K562 (cell line): ENCODE results near the gene AWAT1. TPM values are rescaled to one million over a fixed set of nuclear protein-coding genes. Genes with fewer than 3 reads are reported as not detected.

Source experiments
- ATAC-seq: fragments of 200-7000 bp; cut with Tn5 transposase; 3 replicates; pipeline ENCODE4 v1.9.1; 2020; ENCODE audit warnings: moderate library complexity
- BruUV-seq: library from RNA; stranded (reverse); fragments of 400-500 nt; replicated peaks from 2 replicates; lab custom pipeline; 2021; lab: Mats Ljungman, UMichigan
- CTCF ChIA-PET: fragments of 300-600 bp; formaldehyde crosslinking; extraction: SDS; loops from one replicate; lab custom pipeline; 2021; ENCODE audit warnings: low intra/inter-chr PET ratio; lab: Yijun Ruan, JAX
- POLR2A ChIA-PET: fragments of 300-600, 350-650 bp; sonication (Branson Sonifier 250); formaldehyde crosslinking; extraction: SDS; loops from one replicate; lab custom pipeline; 2021; ENCODE audit warnings: antibody characterized with exemption, inconsistent platforms; lab: Yijun Ruan, JAX
- DNase-seq, 4 experiments: peaks; one replicate each; pipeline versions ENCODE4 v3.0.0 to v3.0.0-alpha.2; 2011 to 2018; ENCODE audit warnings: low spot score in 3 of 4, mixed read lengths in 3 of 4; ENCODE audit errors: extremely low read depth in 1 of 4
- FAIRE-seq: peaks from 2 replicates; lab custom pipeline; 2011; peaks lifted over from hg19 to GRCh38; lab: Jason Lieb, UNC
- H2AFZ ChIP-seq: 2 replicates; pipeline ENCODE4 v1.6.0; 2011; ENCODE audit warnings: low read depth, low read length, control low read depth, inconsistent platforms
- H3K27ac ChIP-seq: fragments of 200-600 bp; 3 replicates; pipeline ENCODE4 v1.8.0; 2011; ENCODE audit warnings: low read depth, mild to moderate bottlenecking, control low read depth, inconsistent platforms, low read length, moderate library complexity, mixed read lengths; ENCODE audit errors: extremely low read depth
- H3K27me3 ChIP-seq, 2 experiments: fragments of 300-600 bp in 1 of 2; 2 replicates in 1 of 2; 3 replicates in 1 of 2; pipeline versions ENCODE4 v1.6.0 to v1.8.0; 2011; ENCODE audit warnings: inconsistent platforms in 2 of 2, low read length in 2 of 2, mild to moderate bottlenecking in 1 of 2, mixed read lengths in 1 of 2, moderate library complexity in 1 of 2; ENCODE audit not compliant: control insufficient read depth in 2 of 2, insufficient read depth in 2 of 2
- H3K36me3 ChIP-seq: fragments of 300-600 bp; 3 replicates; pipeline ENCODE4 v1.8.0; 2011; ENCODE audit warnings: mild to moderate bottlenecking, low read length, inconsistent platforms; ENCODE audit not compliant: control insufficient read depth, insufficient read depth
- H3K4me1 ChIP-seq, 2 experiments: fragments of 200-600 bp in 1 of 2; replicated peaks in 1 of 2; 2 replicates in 1 of 2; 3 replicates in 1 of 2; pipeline versions ENCODE4 v1.5.1 to v1.8.0; 2011; ENCODE audit warnings: inconsistent platforms in 2 of 2, low read length in 2 of 2, mild to moderate bottlenecking in 1 of 2, mixed read lengths in 1 of 2, moderate library complexity in 1 of 2; ENCODE audit not compliant: control insufficient read depth in 2 of 2, insufficient read depth in 2 of 2
- H3K4me2 ChIP-seq: 2 replicates; pipeline ENCODE4 v1.6.1; 2011; ENCODE audit warnings: low read length, control low read depth, inconsistent platforms, mixed read lengths; ENCODE audit not compliant: insufficient read depth
- H3K4me3 ChIP-seq: fragments of 200-600 bp; sonication (generic), shearing (Covaris generic); 2 replicates; pipeline ENCODE4 v1.5.1; 2016; ENCODE audit warnings: control low read depth, inconsistent platforms
- H3K79me2 ChIP-seq: fragments of 200-600 bp; 3 replicates; pipeline ENCODE4 v1.8.0; 2011; ENCODE audit warnings: low read length, inconsistent platforms; ENCODE audit not compliant: control insufficient read depth, insufficient read depth
- H3K9ac ChIP-seq, 2 experiments: 2 replicates each; pipeline versions ENCODE4 v1.6.0 to v1.6.1; 2011; ENCODE audit warnings: low read depth in 2 of 2, low read length in 2 of 2, control low read depth in 1 of 2, inconsistent platforms in 1 of 2, mild to moderate bottlenecking in 1 of 2, mixed read lengths in 1 of 2; ENCODE audit not compliant: insufficient read depth in 1 of 2
- H3K9me1 ChIP-seq: one replicate; pipeline ENCODE4 v1.6.0; 2011; ENCODE audit warnings: inconsistent platforms, mild to moderate bottlenecking, low read length, moderate library complexity; ENCODE audit not compliant: control insufficient read depth, insufficient read depth
- H3K9me3 ChIP-seq: replicated peaks from 2 replicates; pipeline ENCODE4 v1.5.1; 2011; ENCODE audit warnings: low read depth, low read length, inconsistent platforms; ENCODE audit not compliant: control insufficient read depth, insufficient read depth
- H4K20me1 ChIP-seq: replicated peaks from 2 replicates; pipeline ENCODE4 v1.6.1; 2011; ENCODE audit warnings: low read length, inconsistent platforms, mixed read lengths; ENCODE audit not compliant: control insufficient read depth, insufficient read depth
- BCOR ChIP-seq: fragments of 450-650 bp; IDR thresholded peaks from 2 replicates; pipeline ENCODE4 v1.6.1; 2016
- DACH1 ChIP-seq: fragments of 450-650 bp; IDR thresholded peaks from 2 replicates; pipeline ENCODE4 v1.6.1; 2018; ENCODE audit not compliant: partially characterized antibody
- FOXK1 ChIP-seq: sonication (generic); formaldehyde crosslinking; IDR thresholded peaks from 2 replicates; pipeline ENCODE4 v1.8.0; 2022; ENCODE audit warnings: missing genetic modification reagents, mild to moderate bottlenecking, borderline replicate concordance
- HSF4 ChIP-seq: fragments of 250-450 bp; sonication (Bioruptor Pico); IDR thresholded peaks from 2 replicates; pipeline ENCODE4 v2.1.2; 2022; ENCODE audit warnings: mild to moderate bottlenecking, moderate library complexity, borderline replicate concordance
- MECOM ChIP-seq: fragments of 250-450 bp; sonication (Bioruptor Pico); IDR thresholded peaks from 2 replicates; pipeline ENCODE4 v1.8.0; 2022; ENCODE audit warnings: inconsistent platforms
- PHF21A ChIP-seq: fragments of 450-650 bp; IDR thresholded peaks from 2 replicates; pipeline ENCODE4 v1.6.1; 2017; ENCODE audit warnings: low read depth, borderline replicate concordance
- PREB ChIP-seq: sonication (generic); formaldehyde crosslinking; IDR thresholded peaks from 2 replicates; pipeline ENCODE4 v1.8.1; 2023; ENCODE audit warnings: mild to moderate bottlenecking, missing genetic modification reagents
- REST ChIP-seq, 2 experiments: fragments of 450-650 bp; formaldehyde crosslinking in 1 of 2; IDR thresholded peaks; 2 replicates each; pipeline versions ENCODE4 v1.4.0 to v1.6.1; 2014 to 2020; ENCODE audit warnings: mild to moderate bottlenecking in 2 of 2, borderline replicate concordance in 1 of 2, low read depth in 1 of 2
- SMARCA5 ChIP-seq: fragments of 450-650 bp; IDR thresholded peaks from 2 replicates; pipeline ENCODE4 v1.6.1; 2016
- SNIP1 ChIP-seq: fragments of 450-650 bp; IDR thresholded peaks from 2 replicates; pipeline ENCODE4 v1.7.1; 2017; ENCODE audit warnings: low read depth, mild to moderate bottlenecking
- SOX6 ChIP-seq: fragments of 450-650 bp; IDR thresholded peaks from 2 replicates; pipeline ENCODE4 v1.6.1; 2014; ENCODE audit warnings: mild to moderate bottlenecking
- TAF1 ChIP-seq: IDR thresholded peaks from 2 replicates; pipeline ENCODE4 v1.6.1; 2011; ENCODE audit warnings: mild to moderate bottlenecking, low read length, moderate library complexity; ENCODE audit not compliant: insufficient read depth, control insufficient read depth, severe bottlenecking; ENCODE audit errors: extremely low read depth
- ZFPM2 ChIP-seq: fragments of 250-450 bp; sonication (Bioruptor Pico); IDR thresholded peaks from 2 replicates; pipeline ENCODE4 v1.5.1; 2022; ENCODE audit warnings: mild to moderate bottlenecking
- ZNF232 ChIP-seq: sonication (generic); formaldehyde crosslinking; IDR thresholded peaks from 2 replicates; pipeline ENCODE4 v1.8.0; 2022; ENCODE audit warnings: mild to moderate bottlenecking, missing genetic modification reagents
- WGBS: fragments of 100-300 bp; shearing (Covaris generic); methylation state at CpG from one replicate; pipeline ENCODE4 v1.1.6; 2016; ENCODE audit warnings: low coverage, mixed read lengths; ENCODE audit not compliant: insufficient coverage; ENCODE audit errors: missing lambda C conversion rate; 5-methylcytosine and 5-hydroxymethylcytosine counted together
- in situ Hi-C: fragments of 300-500 bp; cut with MboI; formaldehyde crosslinking; loops from 4 replicates; pipeline ENCODE4 v1.15.0; 2018; ENCODE audit warnings: inconsistent platforms, mixed read lengths
- intact Hi-C: fragments of 100-400 bp; cut with micrococcal nuclease; formaldehyde crosslinking; loops from 2 replicates; pipeline ENCODE4 v1.14.2; 2022
- polyA plus RNA-seq, 8 experiments: library from polyadenylated mRNA; depleted of rRNA in 4 of 8; stranded (reverse) in 5 of 8; unstranded in 3 of 8; fragments of >200 nt; fragmentation: Nextera tagmentation in 2 of 8; fragmentation: Illumina TruSeq in 1 of 8; extraction: Ambion mirVana in 2 of 8; extraction: Trizol in 1 of 8; gene quantifications; 2 replicates each; pipeline versions ENCODE4 v1.2.1 to v1.2.3, GENCODE V29; 2011 to 2014; ENCODE audit warnings: inconsistent platforms in 1 of 8, missing spikeins in 1 of 8
- total RNA-seq, 7 experiments: library from RNA; depleted of rRNA in 6 of 7; stranded (reverse); fragments of >200 nt in 6 of 7; fragmentation: Illumina TruSeq in 2 of 7; extraction: Trizol in 2 of 7; gene quantifications; 2 replicates each; pipeline versions ENCODE4 v1.2.1 to v1.2.3, GENCODE V29; 2011 to 2021; ENCODE audit warnings: low replicate concordance in 1 of 7

AWAT1 gene
- total and polyA plus RNA-seq, 9 of the 15 experiments (the other 6 are each of a cell fraction or from before 2014, with no cell fraction given), result not detected

- POLR2A ChIA-PET, result no interaction called here
- peaks cover 4 to 24% of the 10 kb centered on the region in 2 experiments; a peak in 4 of 5 replicates for H3K27me3 ChIP-seq
- no peak overlapping the region for H3K27ac ChIP-seq
- no peak for FAIRE-seq
- intact Hi-C loops, result no loop called here
- no TSS peak for BruUV-seq
- H4K20me1 ChIP-seq, result no peaks in the 10 kb centered on the region; the same call in none of the 2 replicates
- CTCF ChIA-PET, result no interaction called here
- no peaks in the 10 kb centered on the region for H3K9me3 ChIP-seq
- H2AFZ ChIP-seq, result no peak overlapping the region
- in situ Hi-C loops, result no loop called here
- 18% methylated on average over 3 of the region's 3 CpGs for WGBS
- H3K4me3 ChIP-seq, result no peak overlapping the region
- TF ChIP-seq BCOR (no peak), ZNF232 (no peak), ZFPM2 (no peak), PREB (CRISPR knock-in tag) (no peak), TAF1 (no peak), FOXK1 (no peak), REST (IDR thresholded peaks at IDR 0.05; ENCODE audit: borderline replicate concordance) (no peak), REST (CRISPR knock-in tag; IDR thresholded peaks at IDR 0.05; ENCODE audit: low read depth) (no peak), HSF4 (CRISPR knock-in tag) (no peak), SNIP1 (no peak), DACH1 (no peak), SMARCA5 (no peak), PHF21A (no peak), MECOM (CRISPR knock-in tag) (no peak), SOX6 (no peak)
- no peak for ATAC-seq
- no peak overlapping the region for H3K4me2 ChIP-seq
- no peak overlapping the region for H3K9ac ChIP-seq
- H3K79me2 ChIP-seq, result no peaks in the 10 kb centered on the region
- H3K9me1 ChIP-seq, result no peaks in the 10 kb centered on the region
- H3K36me3 ChIP-seq, result no peaks in the 10 kb centered on the region
- no peaks in the 10 kb centered on the region; a peak in 1 of 5 replicates for H3K4me1 ChIP-seq
- DNase-seq, result no peak
Measured at GRCh38 chrX:70254909-70255308, 20.5 kb downstream of the AWAT1 start.
